Measurements from ENCODE around the gene HUS1B. TPM values are rescaled to one million over a fixed set of nuclear protein-coding genes. Genes with fewer than 3 reads are reported as not detected.

Gene HUS1B
- total RNA-seq, 8 experiments from 2014 or later, result 0.31 to 3.9 (median 0.80) TPM

DNA sequence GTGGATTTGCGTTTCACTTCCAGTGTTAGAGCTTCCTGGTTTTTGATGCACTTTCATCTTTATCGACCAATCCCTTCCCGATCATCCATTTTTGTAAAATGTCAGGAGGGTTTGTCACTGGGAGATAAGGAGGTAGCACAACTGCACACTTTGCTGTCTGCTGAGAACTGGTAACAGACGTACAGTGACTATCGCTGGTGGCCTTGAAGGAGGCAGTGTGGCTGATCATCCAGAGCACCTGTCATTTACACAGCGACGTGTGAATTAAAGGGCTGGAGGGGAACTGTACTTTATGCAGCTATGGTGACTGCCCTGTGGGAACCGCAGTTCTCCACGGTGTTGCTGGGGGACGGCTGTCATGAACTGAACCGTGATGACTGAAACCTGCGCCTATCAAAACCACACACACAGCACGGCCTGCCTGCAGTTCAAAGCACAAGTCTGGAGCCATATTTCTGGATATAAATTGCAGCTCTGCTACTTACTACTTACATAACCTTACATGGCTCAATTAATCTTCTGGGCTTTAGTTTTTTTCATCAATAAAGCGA lies 50.0 kb downstream of the HUS1B start:
- ATAC-seq (replicated peaks in 6 of 8), result no peak
- in situ Hi-C loops (cut with MboI; ENCODE audit: low pct_unique_long_range_greater_than_20kb in 2 of 9, low sequenced_read_pairs in 9 of 9, unreplicated experiment in 9 of 9), result no loop called here
- H3K4me3 ChIP-seq, result no peak overlapping the region
- peaks cover 0 to 7% of the 10 kb centered on the region in 2 donors for H3K4me1 ChIP-seq (replicated peaks in 1 of 2)
- WGBS, 10 experiments, result 87 to 100% (median 94%) methylated on average over 2 to 10 of the region's 14 CpGs
- no peak overlapping the region for H3K27ac ChIP-seq

Other genes starting within 250 kb of the HUS1B start
- 10 to 100 TPM; 18.0 to 40.8 (median 20.9) TPM for gene EXOC2, start 36.0 kb upstream of the HUS1B start, total RNA-seq

Measured in motor neuron (in vitro differentiated cells).